ENCODE measurements around the gene TPPP2.

The TPPP2 gene

GRCh38 chr14:21017528-21018245 lies 12.3 kb upstream of the TPPP2 start:
- no peak for DNase-seq (ENCODE audit: low spot score)

GRCh38 chr14:21018286-21018685 lies 11.7 kb upstream of the TPPP2 start:
- no peak for DNase-seq (ENCODE audit: low spot score)

GRCh38 chr14:21018781-21019180 lies 11.2 kb upstream of the TPPP2 start:
- no peak for DNase-seq (ENCODE audit: low spot score)

GRCh38 chr14:21019366-21019765 lies 10.7 kb upstream of the TPPP2 start:
- DNase-seq (ENCODE audit: low spot score), result no peak

GRCh38 chr14:21020977-21021545 lies 9.0 kb upstream of the TPPP2 start:
- no peak for DNase-seq (ENCODE audit: low spot score)

GRCh38 chr14:21022686-21023085 lies 7.3 kb upstream of the TPPP2 start:
- no peak for DNase-seq (ENCODE audit: low spot score)

GRCh38 chr14:21023174-21023573 lies 6.8 kb upstream of the TPPP2 start:
- DNase-seq (ENCODE audit: low spot score), result no peak

- no peak for DNase-seq (ENCODE audit: low spot score)
Measured at GRCh38 chr14:21023817-21024584, 6.0 kb upstream of the TPPP2 start.

- peak; percentile 72 for DNase-seq (ENCODE audit: low spot score)
Measured at GRCh38 chr14:21024585-21025370, 5.2 kb upstream of the TPPP2 start, which contains the start of gene NDRG2. TSS of gene NDRG2 (minus strand) at chr14:21025061. CDS start at chr14:21023315, 1,746 bp downstream.

GRCh38 chr14:21025371-21026273 lies 4.4 kb upstream of the TPPP2 start:
- DNase-seq (ENCODE audit: low spot score), result peak; percentile 10

- no peak for DNase-seq (ENCODE audit: low spot score)
Measured at GRCh38 chr14:21026274-21026987, 3.6 kb upstream of the TPPP2 start.

- no peak for DNase-seq (ENCODE audit: low spot score)
Measured at GRCh38 chr14:21026988-21027315, 3.1 kb upstream of the TPPP2 start.

GRCh38 chr14:21030531-21030930 lies 514 bp downstream of the TPPP2 start:
- no peak for DNase-seq (ENCODE audit: low spot score)

GRCh38 chr14:21032326-21033132 lies 2.5 kb downstream of the TPPP2 start:
- DNase-seq (ENCODE audit: low spot score), result no peak

GRCh38 chr14:21033133-21033698 lies 3.2 kb downstream of the TPPP2 start:
- no peak for DNase-seq (ENCODE audit: low spot score)

GRCh38 chr14:21034707-21035106 lies 4.7 kb downstream of the TPPP2 start, which contains the start of gene RNASE13:
TSS of gene RNASE13 (minus strand) at chr14:21034807. CDS start at chr14:21034288, 519 bp downstream.
- DNase-seq (ENCODE audit: low spot score), result no peak

- DNase-seq (ENCODE audit: low spot score), result no peak
Measured at GRCh38 chr14:21036751-21037150, 6.7 kb downstream of the TPPP2 start.

- DNase-seq (ENCODE audit: low spot score), result no peak
Measured at GRCh38 chr14:21037156-21037555, 7.1 kb downstream of the TPPP2 start.
